ENCODE results near the gene ZFAND4.
"Not testable (repeated sequence)": the region's sequence is repeated elsewhere in the genome, so short reads cannot be mapped to it uniquely, and the experiment has no call there.

- not testable (repeated sequence) for TF ChIP-seq EZH2 (IDR thresholded peaks at IDR 0.05; ENCODE audit: borderline replicate concordance, low read length); CTCF (conservative IDR thresholded peaks at IDR 0.05 in 1 of 2, IDR thresholded peaks at IDR 0.05 in 1 of 2; ENCODE audit: extremely low read depth in 1 of 2, insufficient read depth in 1 of 2, low read depth in 1 of 2, low read length in 2 of 2)
These were observed 97.4 kb downstream of the ZFAND4 start for GRCh38 chr10:45575032-45575761.
